Osteocyte (in vitro differentiated cells): ENCODE data around the gene THEMIS. TPM values are rescaled to one million over a fixed set of nuclear protein-coding genes. Genes with fewer than 3 reads are reported as not detected.

Experiments used
- DNase-seq: peaks from one replicate; pipeline ENCODE4 v3.0.0; 2021; ENCODE audit warnings: mixed read lengths; ENCODE audit not compliant: unreplicated experiment; ENCODE audit errors: extremely low spot score
- H3K27ac Mint-ChIP-seq: one replicate; pipeline ENCODE4 v1.8.0; 2021; ENCODE audit warnings: mild to moderate bottlenecking, mixed read lengths; ENCODE audit not compliant: unreplicated experiment
- H3K27me3 Mint-ChIP-seq: one replicate; pipeline ENCODE4 v1.8.0; 2021; ENCODE audit warnings: mixed read lengths; ENCODE audit not compliant: unreplicated experiment
- H3K36me3 Mint-ChIP-seq: one replicate; pipeline ENCODE4 v1.8.0; 2021; ENCODE audit warnings: mixed read lengths; ENCODE audit not compliant: unreplicated experiment
- H3K4me1 Mint-ChIP-seq: one replicate; pipeline ENCODE4 v1.8.0; 2021; ENCODE audit warnings: mixed read lengths; ENCODE audit not compliant: unreplicated experiment
- H3K4me3 Mint-ChIP-seq: one replicate; pipeline ENCODE4 v1.8.0; 2021; ENCODE audit warnings: mild to moderate bottlenecking, moderate library complexity, mixed read lengths; ENCODE audit not compliant: unreplicated experiment
- H3K9me3 Mint-ChIP-seq: one replicate; pipeline ENCODE4 v1.8.0; 2021; ENCODE audit warnings: mixed read lengths; ENCODE audit not compliant: unreplicated experiment
- total RNA-seq: library from RNA; stranded (reverse); gene quantifications from 2 replicates; pipeline ENCODE4 v1.2.1, GENCODE V29; 2021
- TF ChIP-seq, protein P1 (sequence below): fragments of 200-600 bp; sonication (generic); IDR thresholded peaks from 2 replicates; pipeline ENCODE4 v1.5.0; 2021; ENCODE audit warnings: antibody characterized with exemption, mild to moderate bottlenecking, moderate library complexity

Gene THEMIS
- total RNA-seq, 1 donor from 2014 or later = not detected

- Mint-ChIP-seq H3K36me3 (no peaks in the 10 kb centered on the region), H3K27me3 (no peaks in the 10 kb centered on the region), H3K9me3 (no peaks in the 10 kb centered on the region), H3K4me1 (peaks cover 5% of the 10 kb centered on the region), H3K4me3 (no peak overlapping the region), H3K27ac (no peak overlapping the region)
- TF ChIP-seq, protein P1, sequence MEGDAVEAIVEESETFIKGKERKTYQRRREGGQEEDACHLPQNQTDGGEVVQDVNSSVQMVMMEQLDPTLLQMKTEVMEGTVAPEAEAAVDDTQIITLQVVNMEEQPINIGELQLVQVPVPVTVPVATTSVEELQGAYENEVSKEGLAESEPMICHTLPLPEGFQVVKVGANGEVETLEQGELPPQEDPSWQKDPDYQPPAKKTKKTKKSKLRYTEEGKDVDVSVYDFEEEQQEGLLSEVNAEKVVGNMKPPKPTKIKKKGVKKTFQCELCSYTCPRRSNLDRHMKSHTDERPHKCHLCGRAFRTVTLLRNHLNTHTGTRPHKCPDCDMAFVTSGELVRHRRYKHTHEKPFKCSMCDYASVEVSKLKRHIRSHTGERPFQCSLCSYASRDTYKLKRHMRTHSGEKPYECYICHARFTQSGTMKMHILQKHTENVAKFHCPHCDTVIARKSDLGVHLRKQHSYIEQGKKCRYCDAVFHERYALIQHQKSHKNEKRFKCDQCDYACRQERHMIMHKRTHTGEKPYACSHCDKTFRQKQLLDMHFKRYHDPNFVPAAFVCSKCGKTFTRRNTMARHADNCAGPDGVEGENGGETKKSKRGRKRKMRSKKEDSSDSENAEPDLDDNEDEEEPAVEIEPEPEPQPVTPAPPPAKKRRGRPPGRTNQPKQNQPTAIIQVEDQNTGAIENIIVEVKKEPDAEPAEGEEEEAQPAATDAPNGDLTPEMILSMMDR = no peak
- DNase-seq = no peak
Measured at GRCh38 chr6:127858727-127859391, 42.0 kb downstream of the THEMIS start.

GRCh38 chr6:127857051-127857637, 43.7 kb downstream of the THEMIS start:
- TF ChIP-seq, protein P1 = no peak
- H3K4me3 Mint-ChIP-seq = no peak overlapping the region
- H3K36me3 Mint-ChIP-seq = no peaks in the 10 kb centered on the region
- no peak overlapping the region for H3K27ac Mint-ChIP-seq
- DNase-seq = no peak
- peaks cover 9% of the 10 kb centered on the region for H3K4me1 Mint-ChIP-seq
- no peaks in the 10 kb centered on the region for H3K27me3 Mint-ChIP-seq
- H3K9me3 Mint-ChIP-seq = no peaks in the 10 kb centered on the region

DNA sequence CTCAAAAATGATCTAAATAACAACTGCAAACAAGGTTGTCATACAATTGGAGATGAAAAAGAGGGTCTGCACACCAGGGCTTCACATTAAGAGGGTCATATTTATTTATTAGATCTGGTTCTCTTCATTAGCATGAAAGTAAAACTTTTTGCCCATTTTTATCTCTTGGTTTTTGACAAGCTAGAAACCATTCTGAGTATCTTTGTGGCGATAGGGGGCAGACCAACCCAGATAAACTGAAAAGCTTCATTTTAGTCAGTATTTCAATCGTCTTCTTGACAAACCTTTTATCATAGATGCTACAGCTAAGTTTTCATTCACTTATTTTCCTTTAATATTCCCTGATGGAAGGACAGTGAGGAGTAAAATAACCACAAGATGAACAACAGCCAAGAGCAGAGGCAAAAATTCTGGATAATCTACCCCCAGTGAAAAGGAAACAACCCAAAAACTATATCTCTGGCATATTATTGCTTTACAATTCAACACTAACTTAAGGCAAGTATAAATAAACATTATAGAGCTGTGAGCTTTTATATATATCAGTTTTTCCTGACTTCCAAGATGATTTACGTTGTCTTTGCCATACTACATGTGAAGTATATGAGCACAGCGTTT, 45.2 kb downstream of the THEMIS start:
- Mint-ChIP-seq H3K4me3 (no peak overlapping the region), H3K36me3 (no peaks in the 10 kb centered on the region), H3K9me3 (peaks cover 5% of the 10 kb centered on the region), H3K27me3 (no peaks in the 10 kb centered on the region), H3K27ac (no peak overlapping the region), H3K4me1 (peaks cover 17% of the 10 kb centered on the region)
- DNase-seq = no peak
- TF ChIP-seq, protein P1 = peak; percentile 69

DNA sequence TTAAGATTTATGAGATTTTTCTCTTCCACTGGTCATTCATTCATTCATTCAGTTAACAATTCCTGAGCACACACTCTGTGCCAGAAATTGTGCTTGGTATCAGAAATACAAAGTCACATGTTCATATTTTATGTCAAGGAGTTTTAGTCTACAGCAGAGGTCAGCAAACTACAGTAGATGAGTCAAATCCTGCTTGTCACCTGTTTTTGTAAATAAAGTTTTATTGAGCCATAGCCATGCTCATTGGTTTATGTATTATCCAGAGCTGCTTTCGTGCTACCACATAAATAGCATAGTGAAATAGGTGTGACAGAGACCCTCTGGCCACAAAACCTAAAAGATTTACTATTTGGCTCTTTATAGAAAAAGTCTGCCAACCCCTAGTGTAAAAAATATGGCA, 46.8 kb downstream of the THEMIS start:
- no peak for DNase-seq
- H3K36me3 Mint-ChIP-seq = no peaks in the 10 kb centered on the region
- TF ChIP-seq, protein P1 = no peak
- no peak overlapping the region for H3K4me3 Mint-ChIP-seq
- no peaks in the 10 kb centered on the region for H3K27me3 Mint-ChIP-seq
- no peak overlapping the region for H3K27ac Mint-ChIP-seq
- peaks cover 5% of the 10 kb centered on the region for H3K9me3 Mint-ChIP-seq
- H3K4me1 Mint-ChIP-seq = peaks cover 20% of the 10 kb centered on the region

DNA sequence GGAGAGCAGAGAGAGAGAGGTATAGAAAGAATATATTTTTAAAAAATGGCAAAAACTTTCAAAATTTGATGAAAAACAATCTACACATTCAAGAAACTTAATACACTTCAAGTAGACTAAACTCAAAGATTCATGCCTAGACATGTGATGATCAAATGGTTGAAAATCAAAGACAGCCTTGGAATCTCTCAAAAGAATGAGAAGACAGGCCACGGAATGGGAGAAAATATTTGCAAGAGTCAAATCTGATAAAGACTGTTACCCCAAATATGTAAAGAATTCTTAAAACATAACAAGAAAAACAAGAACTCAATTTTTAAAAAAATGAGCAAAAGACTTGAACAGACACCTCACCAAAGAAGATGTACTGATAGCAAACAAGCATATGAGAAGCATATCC, 49.7 kb downstream of the THEMIS start:
- DNase-seq = no peak
- no peak overlapping the region for H3K4me3 Mint-ChIP-seq
- H3K27me3 Mint-ChIP-seq = no peaks in the 10 kb centered on the region
- H3K27ac Mint-ChIP-seq = peak overlapping the region; percentile 45
- no peaks in the 10 kb centered on the region for H3K36me3 Mint-ChIP-seq
- H3K9me3 Mint-ChIP-seq = peaks cover 18% of the 10 kb centered on the region
- peaks cover 35% of the 10 kb centered on the region for H3K4me1 Mint-ChIP-seq
- TF ChIP-seq, protein P1 = no peak
